DND-41 (cell line): ENCODE data around the gene SRCIN1.

Experiments used
- CTCF ChIP-seq: IDR thresholded peaks from 2 replicates; pipeline ENCODE4 v1.5.1; 2012; ENCODE audit warnings: borderline replicate concordance, low read length, moderate library complexity, mild to moderate bottlenecking; ENCODE audit not compliant: poor library complexity, severe bottlenecking; ENCODE audit errors: extremely low read depth
- EZH2 ChIP-seq: IDR thresholded peaks from 3 replicates; pipeline ENCODE4 v1.6.1; 2012; ENCODE audit warnings: borderline replicate concordance, low read depth, mild to moderate bottlenecking, moderate library complexity, low read length, inconsistent platforms; ENCODE audit not compliant: severe bottlenecking

GRCh38 chr17:38560503-38561318 is 45.0 kb downstream of the SRCIN1 start:
- no peak for TF ChIP-seq CTCF
- no peak for TF ChIP-seq EZH2
